Mesodermal cell (in vitro differentiated cells): ENCODE data around the gene FHOD1.
A peak's percentile ranks its signal among the peaks of the same experiment; 100 is the strongest.

ENCODE experiments used
- H3K27ac ChIP-seq: 2 replicates; pipeline ENCODE4 v1.7.0; 2013; ENCODE audit warnings: mild to moderate bottlenecking, low read depth, low read length, moderate library complexity; ENCODE audit not compliant: severe bottlenecking
- H3K36me3 ChIP-seq: 2 replicates; pipeline ENCODE4 v1.7.1; 2013; ENCODE audit warnings: mild to moderate bottlenecking, low read length, moderate library complexity; ENCODE audit not compliant: control insufficient read depth, insufficient read depth
- H3K4me1 ChIP-seq: one replicate; pipeline ENCODE4 v1.7.1; 2013; ENCODE audit warnings: mild to moderate bottlenecking, low read length; ENCODE audit not compliant: insufficient read depth, control insufficient read depth, poor library complexity, severe bottlenecking
- H3K4me3 ChIP-seq: 2 replicates; pipeline ENCODE4 v1.7.0; 2013; ENCODE audit warnings: low read length, control low read depth, mild to moderate bottlenecking; ENCODE audit not compliant: insufficient read depth, poor library complexity, severe bottlenecking; ENCODE audit errors: extremely low read depth
- H3K9me3 ChIP-seq: 2 replicates; pipeline ENCODE4 v1.7.1; 2013; ENCODE audit warnings: mild to moderate bottlenecking, low read length, moderate library complexity; ENCODE audit not compliant: control insufficient read depth
- WGBS, 2 experiments: methylation state at CpG; one replicate each; pipeline ENCODE4 v1.1.5; 2013; ENCODE audit warnings: missing lambda C conversion rate in 2 of 2; ENCODE audit not compliant: insufficient coverage in 2 of 2; 5-methylcytosine and 5-hydroxymethylcytosine counted together

FHOD1 gene

GRCh38 chr16:67283039-67283825 lies 36.0 kb upstream of the FHOD1 start:
- 82 to 91% methylated on average over 7 of the region's 7 CpGs for WGBS, 2 experiments
- Histone ChIP-seq H3K27ac (no peak overlapping the region), H3K9me3 (no peaks in the 10 kb centered on the region), H3K4me3 (no peak overlapping the region), H3K36me3 (no peaks in the 10 kb centered on the region), H3K4me1 (peaks cover 9% of the 10 kb centered on the region)

DNA sequence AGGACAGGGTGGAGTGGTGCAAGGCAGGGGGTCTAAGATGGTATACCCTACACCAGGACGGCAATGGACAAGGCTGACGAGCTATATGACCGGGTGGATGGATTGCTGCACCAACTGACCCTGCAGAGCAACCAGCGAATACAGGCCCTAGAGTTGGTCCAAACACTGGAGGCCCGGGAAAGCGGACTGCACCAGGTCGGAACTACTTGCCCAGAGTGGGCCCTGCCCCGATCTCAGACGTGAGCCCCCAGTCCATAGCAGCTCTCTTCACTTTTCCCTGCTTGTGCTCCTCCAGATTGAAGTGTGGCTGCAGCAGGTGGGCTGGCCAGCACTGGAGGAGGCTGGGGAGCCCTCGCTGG lies 35.1 kb upstream of the FHOD1 start:
- Histone ChIP-seq H3K9me3 (no peaks in the 10 kb centered on the region), H3K4me1 (peaks cover 17% of the 10 kb centered on the region), H3K27ac (no peak overlapping the region), H3K36me3 (no peaks in the 10 kb centered on the region), H3K4me3 (no peak overlapping the region)
- WGBS, 2 experiments: 87 to 93% methylated on average over 10 of the region's 10 CpGs

DNA sequence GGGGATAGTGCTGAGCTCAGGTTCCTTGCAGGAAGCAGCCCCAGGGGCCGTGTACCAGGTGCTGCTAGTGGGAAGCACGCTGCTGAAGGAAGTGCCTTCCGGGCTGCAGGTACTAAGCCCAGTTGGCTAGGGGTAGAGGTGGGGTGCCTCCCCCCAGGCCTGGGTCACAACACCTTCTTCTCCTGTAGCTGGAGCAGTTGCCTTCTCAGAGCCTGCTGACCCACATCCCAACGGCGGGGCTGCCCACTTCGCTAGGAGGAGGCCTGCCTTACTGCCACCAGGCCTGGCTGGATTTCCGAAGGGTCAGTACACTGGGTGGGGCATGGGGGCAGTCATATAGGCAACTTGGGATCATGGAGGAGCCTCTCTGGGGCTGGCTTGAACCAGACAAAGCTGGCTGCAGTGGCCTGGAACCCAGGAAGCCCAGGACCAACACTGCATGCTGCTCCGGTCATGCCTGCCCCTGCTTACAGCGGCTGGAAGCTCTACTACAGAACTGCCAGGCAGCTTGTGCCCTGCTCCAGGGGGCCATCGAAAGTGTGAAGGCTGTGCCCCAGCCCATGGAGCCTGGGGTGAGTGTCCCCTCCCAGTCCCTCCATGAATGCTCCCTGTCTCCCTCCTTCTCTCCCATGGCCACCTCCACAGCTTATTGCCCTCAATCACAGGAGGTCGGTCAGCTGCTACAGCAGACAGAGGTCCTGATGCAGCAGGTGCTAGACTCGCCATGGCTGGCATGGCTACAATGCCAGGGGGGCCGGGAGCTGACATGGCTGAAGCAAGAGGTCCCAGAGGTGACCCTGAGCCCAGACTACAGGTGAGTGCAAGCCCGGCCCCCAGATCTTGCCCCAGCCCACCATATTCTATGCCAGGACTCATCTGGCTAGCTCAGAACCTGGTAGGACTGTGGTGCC lies 34.5 kb upstream of the FHOD1 start:
- Histone ChIP-seq H3K27ac (no peak overlapping the region), H3K4me3 (no peak overlapping the region), H3K4me1 (peaks cover 18% of the 10 kb centered on the region), H3K9me3 (no peaks in the 10 kb centered on the region), H3K36me3 (no peaks in the 10 kb centered on the region)
- 92 to 93% methylated on average over 10 to 11 of the region's 14 CpGs for WGBS, 2 experiments

- Histone ChIP-seq H3K36me3 (no peaks in the 10 kb centered on the region), H3K9me3 (no peaks in the 10 kb centered on the region), H3K27ac (no peak overlapping the region), H3K4me3 (no peak overlapping the region), H3K4me1 (peaks cover 18% of the 10 kb centered on the region)
- 91 to 93% methylated on average over 13 to 14 of the region's 15 CpGs for WGBS, 2 experiments
Observed at GRCh38 chr16:67280090-67281015, 33.1 kb upstream of the FHOD1 start.

GRCh38 chr16:67279296-67280089 lies 32.2 kb upstream of the FHOD1 start, which contains the start of gene PLEKHG4:
Gene PLEKHG4 (plus strand): TSS chr16:67279532. CDS start chr16:67280045, 513 bp downstream.
- Histone ChIP-seq H3K9me3 (no peaks in the 10 kb centered on the region), H3K27ac (no peak within 1 kb of the TSS), H3K4me1 (peaks cover 18% of the 10 kb centered on the region), H3K36me3 (no peaks in the 10 kb centered on the region), H3K4me3 (peak within 1 kb of the TSS; percentile 27)
- 42% methylated on average over 36 to 69 of the region's 83 CpGs for WGBS, 2 experiments

DNA sequence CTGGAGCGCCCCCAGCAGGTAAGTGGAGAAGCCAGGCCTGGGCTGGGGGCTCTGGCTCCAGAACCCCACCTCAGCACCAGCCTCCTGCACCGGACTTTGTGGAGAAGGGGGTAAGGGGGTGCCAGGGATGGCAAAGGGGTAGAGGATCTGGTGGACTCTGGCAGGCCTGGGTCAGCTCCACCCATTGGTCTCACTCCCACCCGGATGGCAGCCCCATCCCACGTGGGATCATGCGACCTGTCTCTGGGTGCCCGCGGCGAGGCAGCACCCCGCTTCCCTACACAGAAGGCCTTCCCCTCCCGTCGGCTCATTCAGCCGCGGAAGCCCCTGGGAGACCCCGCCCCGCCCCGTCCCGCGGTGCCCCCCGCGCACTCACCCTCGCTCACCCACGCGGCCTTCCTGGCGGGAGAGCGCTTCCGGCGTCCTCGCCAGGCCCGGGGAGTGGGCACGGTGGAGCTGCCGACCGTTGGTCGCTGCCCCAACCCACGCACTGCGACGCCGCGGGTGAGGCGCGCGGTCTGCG lies 31.6 kb upstream of the FHOD1 start:
- peak overlapping the region; percentile 27 for H3K4me3 ChIP-seq

GRCh38 chr16:67277999-67278772 lies 30.9 kb upstream of the FHOD1 start:
- 87 to 92% methylated on average over 9 to 12 of the region's 13 CpGs for WGBS, 2 experiments
- Histone ChIP-seq H3K4me1 (peaks cover 15% of the 10 kb centered on the region), H3K27ac (peak overlapping the region; percentile 36), H3K9me3 (no peaks in the 10 kb centered on the region), H3K36me3 (no peaks in the 10 kb centered on the region), H3K4me3 (peak overlapping the region; percentile 27)

More for the DNA sequence above, 31.6 kb upstream of the FHOD1 start:
- H3K36me3 ChIP-seq: no peaks in the 10 kb centered on the region
- H3K9me3 ChIP-seq: no peaks in the 10 kb centered on the region
- no peak overlapping the region for H3K27ac ChIP-seq
- WGBS, 2 experiments: 13 to 59% methylated on average over 8 to 27 of the region's 42 CpGs
- H3K4me1 ChIP-seq: peaks cover 15% of the 10 kb centered on the region

GRCh38 chr16:67277294-67277998 lies 30.2 kb upstream of the FHOD1 start:
- H3K36me3 ChIP-seq: no peaks in the 10 kb centered on the region
- 91 to 94% methylated on average over 4 of the region's 4 CpGs for WGBS, 2 experiments
- H3K27ac ChIP-seq: peak overlapping the region; percentile 36
- H3K4me1 ChIP-seq: peaks cover 15% of the 10 kb centered on the region
- H3K9me3 ChIP-seq: no peaks in the 10 kb centered on the region
- no peak overlapping the region for H3K4me3 ChIP-seq

DNA sequence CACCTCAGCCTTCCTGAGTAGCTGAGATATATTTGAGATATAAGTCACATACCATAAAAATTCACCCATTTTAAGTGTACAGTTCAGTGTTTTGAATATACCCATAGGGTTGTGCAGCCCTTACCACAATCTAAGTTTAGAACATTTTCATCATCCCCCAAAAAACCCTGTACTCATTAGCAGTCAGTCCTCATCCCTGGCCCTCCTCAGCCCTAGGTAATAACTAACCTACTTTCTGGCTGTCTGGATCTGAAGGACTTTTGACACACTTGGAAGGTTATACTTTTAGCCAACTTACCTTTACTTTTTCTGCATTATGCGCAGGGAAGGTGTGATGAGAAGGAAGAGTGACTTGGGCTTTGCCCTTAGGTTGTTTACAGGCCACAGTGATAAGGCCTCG lies 28.0 kb upstream of the FHOD1 start:
- no peak overlapping the region for H3K27ac ChIP-seq
- H3K4me1 ChIP-seq: peaks cover 15% of the 10 kb centered on the region
- no peaks in the 10 kb centered on the region for H3K9me3 ChIP-seq
- H3K4me3 ChIP-seq: no peak overlapping the region
- WGBS, 2 experiments: no CpG with 5 or more reads among the region's 2 CpGs
- no peaks in the 10 kb centered on the region for H3K36me3 ChIP-seq
